PC-9 (cell line): ENCODE measurements around the gene BSCL2. TPM values are rescaled to one million over a fixed set of nuclear protein-coding genes. Genes with fewer than 3 reads are reported as not detected.
A peak's percentile ranks its signal among the peaks of the same experiment; 100 is the strongest.

Experiments
- BruUV-seq: library from RNA; stranded (reverse); fragments of 400-500 nt; replicated peaks from 2 replicates; lab custom pipeline; 2021; lab: Mats Ljungman, UMichigan
- CTCF ChIA-PET: fragments of 300-600 bp; sonication (Branson Sonifier 250); formaldehyde crosslinking; loops from one replicate; lab custom pipeline; 2022; ENCODE audit warnings: antibody characterized with exemption; lab: Charles Lee
- POLR2A ChIA-PET: fragments of 300-600 bp; sonication (Branson Sonifier 250); formaldehyde crosslinking; loops from one replicate; lab custom pipeline; 2022; ENCODE audit warnings: antibody characterized with exemption; ENCODE audit not compliant: unreplicated experiment; lab: Charles Lee
- DNase-seq, 2 experiments: peaks; one replicate each; pipeline versions ENCODE4 v3.0.0 to v3.0.0-alpha.2; 2015 to 2022; ENCODE audit warnings: mixed read lengths in 1 of 2
- H2AFZ ChIP-seq: fragments of 200-600 bp; sonication (generic); 2 replicates; pipeline ENCODE4 v1.8.1; 2017; ENCODE audit warnings: antibody characterized with exemption
- H3F3A ChIP-seq: fragments of 200-600 bp; sonication (generic); 2 replicates; pipeline ENCODE4 v1.8.1; 2017; ENCODE audit warnings: antibody characterized with exemption, mild to moderate bottlenecking, low read depth; ENCODE audit not compliant: insufficient read depth
- H3K27ac ChIP-seq: fragments of 200-600 bp; sonication (generic); 2 replicates; pipeline ENCODE4 v1.6.1; 2016; ENCODE audit warnings: mixed run types
- H3K27me3 ChIP-seq: fragments of 200-600 bp; sonication (generic); 2 replicates; pipeline ENCODE4 v1.6.1; 2016; ENCODE audit warnings: low read depth, mixed run types; ENCODE audit not compliant: insufficient read depth
- H3K36me3 ChIP-seq: fragments of 200-600 bp; sonication (generic); 2 replicates; pipeline ENCODE4 v1.6.1; 2016; ENCODE audit warnings: low read depth, mixed run types
- H3K4me1 ChIP-seq: fragments of 200-600 bp; sonication (generic); replicated peaks from 2 replicates; pipeline ENCODE4 v1.6.1; 2016; ENCODE audit warnings: mixed run types; ENCODE audit not compliant: insufficient read depth
- H3K4me2 ChIP-seq: fragments of 200-600 bp; sonication (generic); 2 replicates; pipeline ENCODE4 v1.6.1; 2017; ENCODE audit warnings: mixed run types
- H3K4me3 ChIP-seq: fragments of 200-600 bp; sonication (generic); 2 replicates; pipeline ENCODE4 v1.6.1; 2016; ENCODE audit warnings: mixed run types
- H3K79me2 ChIP-seq: fragments of 200-600 bp; sonication (generic); 2 replicates; pipeline ENCODE4 v1.6.1; 2017; ENCODE audit warnings: low read depth, mixed run types
- H3K9me2 ChIP-seq: fragments of 200-600 bp; sonication (generic); 2 replicates; pipeline ENCODE4 v1.8.1; 2017; ENCODE audit warnings: mild to moderate bottlenecking; ENCODE audit not compliant: insufficient read depth
- H3K9me3 ChIP-seq: fragments of 200-600 bp; sonication (generic); 2 replicates; pipeline ENCODE4 v1.8.1; 2016; ENCODE audit warnings: low read depth; ENCODE audit not compliant: insufficient read depth
- H4K20me1 ChIP-seq: fragments of 200-600 bp; sonication (generic); 2 replicates; pipeline ENCODE4 v1.8.1; 2017; ENCODE audit not compliant: insufficient read depth
- CTCF ChIP-seq: fragments of 200-600 bp; sonication (generic); conservative IDR thresholded peaks from 2 replicates; pipeline ENCODE4 v1.6.1; 2017; ENCODE audit warnings: mixed run types, antibody characterized with exemption, mild to moderate bottlenecking, moderate library complexity
- EZH2 ChIP-seq: fragments of 200-600 bp; sonication (generic); IDR thresholded peaks from 2 replicates; pipeline ENCODE4 v1.8.0; 2017; ENCODE audit warnings: antibody characterized with exemption, low read depth
- intact Hi-C: fragments of 100-400 bp; cut with micrococcal nuclease; formaldehyde crosslinking; loops from one replicate; pipeline ENCODE4 v1.10.0; 2022; ENCODE audit not compliant: unreplicated experiment
- total RNA-seq: library from RNA; stranded (reverse); gene quantifications from 2 replicates; pipeline ENCODE4 v1.2.3, GENCODE V29; 2021

The BSCL2 gene
- total RNA-seq, 1 experiment from 2014 or later: 201 TPM

GRCh38 chr11:62728171-62728988, 21.2 kb upstream of the BSCL2 start, which contains the start of gene TTC9C:
TTC9C (plus strand) TSS chr11:62728486; CDS start chr11:62728849, 363 bp downstream.
- H3K79me2 ChIP-seq: peaks cover 84% of the 10 kb centered on the region
- H3K4me1 ChIP-seq: peaks cover 26% of the 10 kb centered on the region
- intact Hi-C loops: loop anchor here (1.0 to 5.0 kb wide), 8 partner anchors 43 to 183 kb away; partner anchors contain the start of genes EML3, LBHD1, ROM1 and SLC3A2
- peak within 1 kb of the TSS; percentile 97 for H3K4me2 ChIP-seq
- peak within 1 kb of the TSS; percentile 84 for H3K4me3 ChIP-seq
- DNase-seq: peak; percentile 81 to 86
- TSS peak; percentile 55 for BruUV-seq
- H3K9me2 ChIP-seq: no peaks in the 10 kb centered on the region
- H3K36me3 ChIP-seq: peaks cover 30% of the 10 kb centered on the region
- H3K27me3 ChIP-seq: no peaks in the 10 kb centered on the region
- peak within 1 kb of the TSS; percentile 76 for H3K27ac ChIP-seq
- H3K9me3 ChIP-seq: no peaks in the 10 kb centered on the region
- ChIA-PET CTCF (interaction anchor here (0.7 to 1.5 kb wide), 2 partner anchors 25 to 391 kb away, joined by 6 read pairs; partner anchors contain the start of gene ZBTB3), POLR2A (interaction anchor here (0.6 to 1.4 kb wide), 5 partner anchors 26 to 328 kb away, joined by 3 to 50 read pairs (median 12); partner anchors contain the start of genes TUT1 and ZBTB3)
- H3F3A ChIP-seq: peaks cover 54% of the 10 kb centered on the region
- peak within 1 kb of the TSS; percentile 93 for H2AFZ ChIP-seq
- TF ChIP-seq EZH2: no peak
- no peak for TF ChIP-seq CTCF
- H4K20me1 ChIP-seq: peaks cover 48% of the 10 kb centered on the region

- ChIA-PET CTCF (interaction anchor here (0.6 to 1.5 kb wide), 3 partner anchors 26 to 333 kb away, joined by 6 to 9 read pairs (median 8); partner anchors contain the start of gene ZBTB3), POLR2A (interaction anchor here (0.6 to 1.4 kb wide), 16 partner anchors 11 to 1590 kb away, joined by 3 to 50 read pairs (median 5); partner anchors contain the start of genes C11orf98, CSKMT, GANAB and LBHD1)
- intact Hi-C loops: loop anchor here (1.0 to 5.0 kb wide), 10 partner anchors 43 to 183 kb away; partner anchors contain the start of genes EML3, LBHD1, ROM1 and SLC3A2
- Histone ChIP-seq H3K27ac (peak overlapping the region; percentile 76), H3K36me3 (peaks cover 29% of the 10 kb centered on the region), H3K9me2 (no peaks in the 10 kb centered on the region), H3K4me3 (peak overlapping the region; percentile 84), H3K4me1 (peaks cover 26% of the 10 kb centered on the region), H3F3A (peaks cover 54% of the 10 kb centered on the region), H2AFZ (peak overlapping the region; percentile 93), H3K4me2 (peak overlapping the region; percentile 97), H3K79me2 (peaks cover 84% of the 10 kb centered on the region), H3K9me3 (no peaks in the 10 kb centered on the region), H4K20me1 (peaks cover 47% of the 10 kb centered on the region), H3K27me3 (no peaks in the 10 kb centered on the region)
- DNase-seq: peak; percentile 91 to 97
- TF ChIP-seq EZH2 (no peak), CTCF (no peak)
- BruUV-seq: no TSS peak
These were observed 20.6 kb upstream of the BSCL2 start for GRCh38 chr11:62727872-62728170.

GRCh38 chr11:62727165-62727871, 20.1 kb upstream of the BSCL2 start, which contains the start of gene HNRNPUL2:
HNRNPUL2 (minus strand) TSS chr11:62727457; CDS start chr11:62727156, 301 bp downstream.
- no TSS peak for BruUV-seq
- TF ChIP-seq EZH2: no peak
- no peak for TF ChIP-seq CTCF
- Histone ChIP-seq H3K79me2 (peaks cover 84% of the 10 kb centered on the region), H3K4me3 (peak within 1 kb of the TSS; percentile 84), H2AFZ (peak within 1 kb of the TSS; percentile 93), H3K4me2 (peak within 1 kb of the TSS; percentile 97), H3K36me3 (peaks cover 32% of the 10 kb centered on the region), H3K9me3 (no peaks in the 10 kb centered on the region), H3K4me1 (peaks cover 26% of the 10 kb centered on the region), H3F3A (peaks cover 54% of the 10 kb centered on the region), H4K20me1 (peaks cover 47% of the 10 kb centered on the region), H3K27ac (peak within 1 kb of the TSS; percentile 76), H3K9me2 (no peaks in the 10 kb centered on the region), H3K27me3 (no peaks in the 10 kb centered on the region)
- POLR2A ChIA-PET: interaction anchor here (0.5 to 1.4 kb wide), 24 partner anchors 9 to 1590 kb away, joined by 3 to 50 read pairs (median 5); partner anchors contain the start of genes B3GAT3, C11orf98, CSKMT and GANAB
- CTCF ChIA-PET: interaction anchor here (0.6 to 1.5 kb wide), 4 partner anchors 26 to 332 kb away, joined by 3 to 9 read pairs (median 7); partner anchors contain the start of gene ZBTB3
- intact Hi-C loops: loop anchor here (2.0 to 5.0 kb wide), 7 partner anchors 55 to 155 kb away; partner anchors contain the start of genes EML3, LBHD1, ROM1 and SLC3A2
- peak; percentile 98 to 99 for DNase-seq
